ENCODE data around the gene TXN.

GRCh38 chr9:110255034-110255462 lies 1.3 kb downstream of the TXN start:
- TF ChIP-seq, protein P1, sequence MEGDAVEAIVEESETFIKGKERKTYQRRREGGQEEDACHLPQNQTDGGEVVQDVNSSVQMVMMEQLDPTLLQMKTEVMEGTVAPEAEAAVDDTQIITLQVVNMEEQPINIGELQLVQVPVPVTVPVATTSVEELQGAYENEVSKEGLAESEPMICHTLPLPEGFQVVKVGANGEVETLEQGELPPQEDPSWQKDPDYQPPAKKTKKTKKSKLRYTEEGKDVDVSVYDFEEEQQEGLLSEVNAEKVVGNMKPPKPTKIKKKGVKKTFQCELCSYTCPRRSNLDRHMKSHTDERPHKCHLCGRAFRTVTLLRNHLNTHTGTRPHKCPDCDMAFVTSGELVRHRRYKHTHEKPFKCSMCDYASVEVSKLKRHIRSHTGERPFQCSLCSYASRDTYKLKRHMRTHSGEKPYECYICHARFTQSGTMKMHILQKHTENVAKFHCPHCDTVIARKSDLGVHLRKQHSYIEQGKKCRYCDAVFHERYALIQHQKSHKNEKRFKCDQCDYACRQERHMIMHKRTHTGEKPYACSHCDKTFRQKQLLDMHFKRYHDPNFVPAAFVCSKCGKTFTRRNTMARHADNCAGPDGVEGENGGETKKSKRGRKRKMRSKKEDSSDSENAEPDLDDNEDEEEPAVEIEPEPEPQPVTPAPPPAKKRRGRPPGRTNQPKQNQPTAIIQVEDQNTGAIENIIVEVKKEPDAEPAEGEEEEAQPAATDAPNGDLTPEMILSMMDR (IDR thresholded peaks at IDR 0.05) = no peak
- TF ChIP-seq POLR2AphosphoS5 (IDR thresholded peaks at IDR 0.05) = no peak
